GM21723 (cell line): ENCODE data around the gene SLC3A2.
A peak's percentile ranks its signal among the peaks of the same experiment; 100 is the strongest.
"Not testable (repeated sequence)": the region's sequence is repeated elsewhere in the genome, so short reads cannot be mapped to it uniquely, and the experiment has no call there.

ENCODE experiments used
- ATAC-seq: cut with Tn5 transposase; IDR thresholded peaks from one replicate; pipeline ENCODE4 v1.9.1; 2021; ENCODE audit warnings: mild to moderate bottlenecking, moderate library complexity; ENCODE audit not compliant: unreplicated experiment

Gene SLC3A2

GRCh38 chr11:62880803-62881578 is at the start of gene SLC3A2:
SLC3A2 (plus strand) TSS chr11:62880896; CDS start chr11:62881024, 128 bp downstream.
- peak; percentile 71 for ATAC-seq

DNA sequence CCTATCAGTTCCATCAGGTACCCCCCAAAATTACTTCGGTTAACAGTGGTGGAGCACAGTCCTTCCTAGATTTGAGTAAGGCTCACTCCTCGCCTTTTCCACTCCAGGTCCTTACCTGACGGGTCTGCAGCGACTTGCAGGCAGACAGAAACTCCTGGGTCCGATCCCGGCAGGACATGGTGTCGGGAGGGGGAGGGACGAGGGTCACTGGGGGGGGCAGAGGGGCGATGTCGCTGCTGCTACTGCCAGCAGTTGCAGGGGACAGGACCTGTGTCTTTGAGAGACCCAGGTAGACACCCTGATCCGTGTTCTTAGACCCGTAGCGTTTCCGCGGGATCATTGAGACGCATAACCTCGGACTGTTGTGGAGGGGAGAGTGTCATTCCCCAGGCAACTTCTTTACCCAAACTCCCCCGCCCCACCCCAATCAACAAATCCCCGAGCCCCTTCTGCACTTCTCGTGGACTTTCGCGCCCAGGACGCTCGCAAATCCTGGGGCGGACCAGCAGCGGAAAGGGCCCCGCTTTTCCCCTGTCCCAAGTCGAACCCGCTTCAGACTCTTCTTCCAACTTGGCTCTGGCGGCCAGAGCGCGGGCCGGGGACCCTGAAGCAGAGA is 49.7 kb upstream of the SLC3A2 start:
- ATAC-seq = no peak

- peak; percentile 73 for ATAC-seq
These were observed 49.0 kb upstream of the SLC3A2 start, which contains the start of gene STX5 for GRCh38 chr11:62831520-62832335. STX5 (minus strand) TSS chr11:62832051; CDS start chr11:62831243, 808 bp downstream.

DNA sequence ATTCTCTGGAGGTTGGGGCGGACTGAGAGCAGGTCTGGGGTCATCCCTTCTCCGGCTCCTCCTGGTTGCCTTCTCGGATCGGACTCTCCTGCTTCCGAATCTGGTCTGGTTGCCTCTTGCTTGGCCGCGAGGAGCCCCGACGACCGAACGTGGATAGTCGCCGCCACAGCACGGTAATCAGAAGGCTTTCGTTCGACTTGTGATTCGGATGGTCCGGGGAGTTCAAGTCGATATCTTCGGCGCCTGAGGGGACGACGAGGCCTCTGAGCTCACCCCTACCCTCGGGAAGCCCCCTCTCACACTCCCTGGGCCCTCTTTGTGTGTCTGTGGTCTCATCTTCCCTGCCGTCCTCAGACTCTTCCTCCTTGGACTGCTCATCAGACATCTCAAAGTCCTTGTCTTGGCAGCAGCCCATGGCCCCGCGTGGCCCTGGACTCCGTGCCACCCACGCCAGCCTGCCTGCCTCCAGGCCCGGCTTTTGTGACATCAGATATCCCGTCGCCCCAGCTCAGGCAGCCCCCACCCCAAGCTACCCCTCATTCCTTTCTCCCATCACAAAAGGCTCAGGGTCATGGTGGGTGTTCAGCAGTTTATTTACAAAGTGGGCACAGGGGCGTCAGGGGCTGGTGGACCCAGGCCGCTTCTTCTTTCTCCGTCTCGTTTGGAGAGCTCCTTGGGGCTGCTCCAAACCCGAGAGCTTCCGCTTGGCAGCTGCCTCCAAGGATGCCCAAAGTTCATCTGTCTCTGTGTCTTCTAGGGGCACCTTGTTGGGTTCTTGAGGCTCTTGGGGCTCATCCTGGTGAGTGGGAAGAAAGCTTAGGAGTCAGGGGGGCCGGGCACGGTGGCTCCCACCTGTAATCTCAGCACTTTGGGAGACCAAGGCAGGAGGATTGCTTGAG is 48.1 kb upstream of the SLC3A2 start, which contains the start of gene TEX54:
Gene TEX54 (minus strand): TSS at position 506 of the 899 bp plus-strand sequence.
- ATAC-seq = peak; percentile 13

- ATAC-seq = no peak
These were observed 45.4 kb upstream of the SLC3A2 start for GRCh38 chr11:62835336-62835735.

DNA sequence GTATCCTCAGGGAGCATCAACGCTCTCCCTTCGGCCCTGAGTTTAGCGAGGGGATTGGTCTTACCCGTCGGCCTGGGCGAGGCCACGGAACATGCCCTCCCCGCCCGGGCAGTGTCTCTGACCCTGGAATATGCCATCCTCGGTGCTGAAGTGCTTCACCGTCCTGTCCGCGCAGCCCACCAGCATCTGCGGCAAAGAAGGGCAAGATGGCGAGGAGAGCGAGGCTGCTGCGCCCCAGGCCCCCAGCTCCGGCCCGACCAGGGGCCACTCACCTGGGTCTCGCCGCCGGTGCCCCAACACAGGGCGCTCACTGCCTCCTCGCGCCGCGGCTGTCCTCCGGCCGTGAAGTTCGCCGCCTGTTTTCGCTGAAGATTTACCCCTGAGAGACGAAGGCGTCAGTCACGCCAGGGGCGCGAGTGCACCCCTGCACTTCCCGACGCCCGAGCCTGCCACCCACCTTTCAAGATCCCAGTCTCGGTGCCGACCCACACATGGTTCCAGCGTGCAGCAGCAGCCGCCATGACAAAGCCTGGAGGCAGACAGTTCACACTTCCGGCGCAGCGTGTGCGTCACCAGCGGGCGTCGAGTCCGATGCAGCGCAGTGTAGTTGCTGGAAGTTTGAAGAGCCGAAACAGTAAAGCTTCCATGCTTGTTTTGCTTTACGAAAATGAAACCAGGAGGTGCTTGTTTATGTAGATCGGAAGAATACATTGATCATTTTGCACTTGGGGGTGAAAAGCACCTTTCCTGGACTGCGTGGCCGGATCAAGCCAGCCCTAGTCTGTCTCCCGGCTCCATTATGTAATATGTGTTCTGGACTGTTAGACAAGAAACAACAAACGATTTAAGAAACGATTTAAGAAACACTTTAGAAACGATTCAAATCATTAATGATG is 41.4 kb upstream of the SLC3A2 start, which contains the start of gene WDR74:
Gene WDR74 (minus strand): TSS at position 541 of the 896 bp plus-strand sequence. CDS start 20 bp downstream, at position 521.
- peak; percentile 61 for ATAC-seq

- not testable (repeated sequence) for ATAC-seq
These were observed 39.9 kb upstream of the SLC3A2 start for GRCh38 chr11:62840721-62841360.

DNA sequence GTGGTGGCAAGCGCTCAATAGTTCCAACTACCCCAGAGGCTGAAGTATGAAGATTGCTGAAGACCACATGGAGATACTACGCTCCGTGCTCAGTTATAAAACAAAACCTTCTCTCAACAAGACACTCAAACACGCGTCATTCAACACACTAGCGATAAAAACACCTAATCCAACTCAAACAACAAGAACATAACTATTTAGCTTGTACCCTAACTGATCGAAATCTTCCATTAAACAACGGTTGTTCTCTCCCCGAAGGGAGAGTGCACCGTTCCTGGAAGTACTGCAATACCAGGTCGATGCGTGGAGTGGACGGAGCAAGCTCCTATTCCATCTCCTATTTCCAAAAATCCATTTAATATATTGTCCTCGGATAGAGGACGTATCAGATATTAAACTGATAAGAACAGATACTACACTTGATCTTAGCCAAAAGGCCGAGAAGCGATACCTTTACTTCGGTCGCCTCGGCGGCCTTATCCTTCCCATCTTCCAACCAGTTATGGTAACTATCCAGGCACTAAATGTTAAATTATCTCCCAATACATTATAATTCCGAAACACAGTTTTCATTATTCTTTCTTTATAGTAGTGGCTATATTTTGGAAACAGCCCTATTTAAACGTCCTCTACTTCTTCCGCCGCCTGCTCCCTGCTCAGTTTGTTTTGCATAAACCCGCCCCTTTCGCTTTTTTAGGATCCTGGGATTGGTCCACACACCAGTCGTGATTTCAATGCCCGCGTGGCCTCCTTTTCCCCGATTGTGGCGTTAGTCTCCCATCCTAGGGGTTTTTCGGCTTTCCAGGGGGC is 39.1 kb upstream of the SLC3A2 start:
- ATAC-seq = peak; percentile 45

- no peak for ATAC-seq
These were observed 38.4 kb upstream of the SLC3A2 start for GRCh38 chr11:62842171-62842741.

DNA sequence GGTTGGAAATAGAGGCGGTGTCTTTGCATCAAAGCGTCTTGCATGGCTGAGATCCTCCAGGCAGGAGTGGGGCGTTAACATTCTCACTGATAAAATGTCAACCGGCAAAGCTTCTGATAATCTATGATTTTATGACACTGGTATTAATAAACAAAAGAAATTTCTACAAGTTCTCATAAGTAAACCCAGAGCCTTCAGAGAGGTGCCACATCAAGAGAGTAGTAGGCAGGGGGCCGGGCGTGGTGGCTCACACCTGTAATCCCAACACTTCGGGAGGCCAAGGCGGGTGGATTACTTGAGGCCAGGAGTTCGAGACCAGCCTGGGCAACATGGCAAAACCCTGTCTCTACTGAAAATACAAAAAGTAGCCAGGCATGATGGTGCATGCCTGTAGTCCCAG is 37.8 kb upstream of the SLC3A2 start:
- not testable (repeated sequence) for ATAC-seq

GRCh38 chr11:62843466-62843865 is 37.2 kb upstream of the SLC3A2 start:
- ATAC-seq = no peak

DNA sequence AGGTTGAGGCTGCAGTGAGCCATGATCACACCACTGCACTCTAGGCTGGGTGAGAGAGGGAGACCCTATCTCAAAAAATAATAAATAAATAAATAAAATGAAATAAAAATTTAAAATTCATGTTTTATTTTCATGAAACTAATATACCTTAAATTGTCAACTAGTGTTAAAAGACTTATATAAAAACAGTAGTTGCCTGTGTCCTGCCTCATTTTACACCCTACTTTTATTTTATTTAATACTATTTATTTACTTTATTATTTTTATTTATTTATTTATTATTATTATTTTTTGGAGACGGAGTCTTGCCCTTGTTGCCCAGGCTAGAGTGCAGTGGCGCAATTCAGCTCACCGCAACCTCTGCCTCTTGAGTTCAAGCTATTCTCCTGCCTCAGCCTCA is 36.5 kb upstream of the SLC3A2 start:
- no peak for ATAC-seq

- ATAC-seq = no peak
These were observed 34.5 kb upstream of the SLC3A2 start for GRCh38 chr11:62846177-62846576.

GRCh38 chr11:62847767-62848314 is 32.9 kb upstream of the SLC3A2 start:
- ATAC-seq = no peak

DNA sequence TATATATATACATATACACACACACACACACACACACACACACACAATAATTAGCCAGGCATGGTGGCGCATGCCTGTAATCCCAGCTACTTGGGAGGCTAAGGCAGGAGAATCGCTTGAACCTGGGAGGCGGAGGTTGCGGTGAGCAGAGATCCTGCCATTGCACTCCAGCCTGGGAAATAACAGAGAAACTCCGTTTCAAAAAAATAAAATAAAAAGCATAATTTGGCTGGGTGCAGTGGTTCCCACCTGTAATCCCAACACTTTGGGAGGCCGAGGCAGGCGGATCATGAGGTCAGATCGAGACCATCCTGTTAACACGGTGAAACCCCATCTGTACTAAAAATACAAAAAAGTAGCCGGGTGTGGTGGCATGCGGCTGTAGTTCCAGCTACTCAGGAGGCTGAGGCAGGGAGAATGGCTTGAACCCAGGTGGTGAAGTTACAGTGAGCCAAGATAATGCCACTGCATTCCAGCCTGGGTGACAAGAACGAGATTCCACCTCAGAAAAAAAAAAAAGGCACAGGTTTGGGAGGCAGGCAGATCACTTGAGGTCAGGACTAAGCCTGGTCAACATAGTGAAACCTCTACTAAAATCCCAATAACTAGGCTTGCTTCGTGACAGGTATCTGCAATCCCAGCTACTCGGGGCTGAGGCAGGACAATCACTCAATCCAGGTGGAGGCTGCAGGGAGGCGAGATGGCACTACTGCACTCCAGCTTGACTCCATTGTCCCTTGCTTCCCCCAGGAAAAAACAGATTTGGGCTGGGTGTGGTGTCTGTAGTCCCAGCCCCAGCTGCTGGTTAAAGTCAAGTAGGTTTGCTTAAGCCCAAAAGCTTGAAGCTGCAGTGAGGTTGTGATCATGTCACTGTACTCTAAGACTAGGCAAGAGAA is 29.5 kb upstream of the SLC3A2 start:
- no peak for ATAC-seq
